Panc1 (cell line): Measurements from ENCODE around the gene TMEM182. TPM values are rescaled to one million over a fixed set of nuclear protein-coding genes. Genes with fewer than 3 reads are reported as not detected.

ENCODE experiments used
- ATAC-seq: fragments of 200-7000 bp; cut with Tn5 transposase; 2 replicates; pipeline ENCODE4 v1.9.1; 2020; ENCODE audit warnings: mild to moderate bottlenecking, moderate library complexity
- BruUV-seq: library from RNA; stranded (reverse); fragments of 400-500 nt; replicated peaks from 2 replicates; lab custom pipeline; 2021; lab: Mats Ljungman, UMichigan
- CTCF ChIA-PET: fragments of 300-600 bp; sonication (Branson Sonifier 250); formaldehyde crosslinking; loops from one replicate; lab custom pipeline; 2022; ENCODE audit warnings: antibody characterized with exemption; lab: Charles Lee
- POLR2A ChIA-PET: fragments of 300-600 bp; sonication (Branson Sonifier 250); formaldehyde crosslinking; loops from one replicate; lab custom pipeline; 2022; ENCODE audit warnings: antibody characterized with exemption; lab: Charles Lee
- DNase-seq: peaks from one replicate; pipeline ENCODE4 v3.0.0-alpha.2; 2010; ENCODE audit warnings: low read depth, low spot score
- H3K27ac ChIP-seq: 2 replicates; pipeline ENCODE4 v1.5.1; 2011; ENCODE audit warnings: mild to moderate bottlenecking, low read length, inconsistent platforms
- H3K27me3 ChIP-seq: fragments of 200-500 bp; sonication (Bioruptor generic); 2 replicates; pipeline ENCODE4 v1.6.0; 2014; ENCODE audit warnings: low read length, inconsistent platforms; ENCODE audit not compliant: control insufficient read depth, insufficient read depth
- H3K36me3 ChIP-seq: fragments of 200-500 bp; sonication (Bioruptor generic); 2 replicates; pipeline ENCODE4 v1.5.1; 2014; ENCODE audit warnings: inconsistent platforms, mild to moderate bottlenecking, low read length, moderate library complexity; ENCODE audit not compliant: control insufficient read depth, insufficient read depth
- H3K4me1 ChIP-seq: 2 replicates; pipeline ENCODE4 v1.5.1; 2011; ENCODE audit warnings: inconsistent platforms, mild to moderate bottlenecking, low read length, moderate library complexity; ENCODE audit not compliant: control insufficient read depth, insufficient read depth
- H3K4me3 ChIP-seq, 2 experiments: 2 replicates each; pipeline ENCODE4 v1.5.1; 2011 to 2012; ENCODE audit warnings: low read depth in 2 of 2, low read length in 2 of 2, mild to moderate bottlenecking in 2 of 2, inconsistent platforms in 1 of 2, moderate library complexity in 1 of 2
- H3K9me3 ChIP-seq: fragments of 200-500 bp; sonication (Bioruptor generic); 2 replicates; pipeline ENCODE4 v1.5.1; 2014; ENCODE audit warnings: low read depth, mild to moderate bottlenecking, inconsistent platforms, low read length, moderate library complexity; ENCODE audit not compliant: control insufficient read depth, insufficient read depth
- POLR2AphosphoS5 ChIP-seq: IDR thresholded peaks from 2 replicates; pipeline ENCODE4 v1.6.1; 2012; ENCODE audit warnings: mild to moderate bottlenecking, low read depth, low read length, moderate library complexity
- REST ChIP-seq, 2 experiments: IDR thresholded peaks; 2 replicates each; pipeline ENCODE4 v1.6.1; 2011 to 2012; ENCODE audit warnings: low read depth in 2 of 2, control low read depth in 1 of 2, low read length in 1 of 2, mild to moderate bottlenecking in 1 of 2, moderate library complexity in 1 of 2; ENCODE audit not compliant: insufficient read depth in 1 of 2
- SIN3A ChIP-seq: IDR thresholded peaks from 2 replicates; pipeline ENCODE4 v1.6.1; 2012; ENCODE audit warnings: low read depth, mild to moderate bottlenecking, low read length, moderate library complexity, borderline replicate concordance; ENCODE audit not compliant: insufficient read depth
- TCF7L2 ChIP-seq: IDR thresholded peaks from 2 replicates; pipeline ENCODE4 v1.6.1; 2011; ENCODE audit warnings: mild to moderate bottlenecking, low read depth, low read length, inconsistent platforms
- in situ Hi-C: cut with HindIII; loops from 2 replicates; pipeline ENCODE4 v1.10.0; 2016; ENCODE audit warnings: low sequenced_read_pairs, low pct_unique_long_range_greater_than_20kb
- intact Hi-C: fragments of 100-400 bp; cut with micrococcal nuclease; formaldehyde crosslinking; loops from one replicate; pipeline ENCODE4 v1.10.0; 2022; ENCODE audit not compliant: unreplicated experiment
- total RNA-seq: library from RNA; stranded (reverse); gene quantifications from one replicate; pipeline ENCODE4 v1.2.1, GENCODE V29; 2021; ENCODE audit not compliant: unreplicated experiment
- TF ChIP-seq, protein P1 (sequence below): fragments of 450-650 bp; IDR thresholded peaks from 2 replicates; pipeline ENCODE4 v1.5.1; 2017; ENCODE audit warnings: mild to moderate bottlenecking

The TMEM182 gene
- total RNA-seq, 1 experiment from 2014 or later, result 6.2 TPM

DNA sequence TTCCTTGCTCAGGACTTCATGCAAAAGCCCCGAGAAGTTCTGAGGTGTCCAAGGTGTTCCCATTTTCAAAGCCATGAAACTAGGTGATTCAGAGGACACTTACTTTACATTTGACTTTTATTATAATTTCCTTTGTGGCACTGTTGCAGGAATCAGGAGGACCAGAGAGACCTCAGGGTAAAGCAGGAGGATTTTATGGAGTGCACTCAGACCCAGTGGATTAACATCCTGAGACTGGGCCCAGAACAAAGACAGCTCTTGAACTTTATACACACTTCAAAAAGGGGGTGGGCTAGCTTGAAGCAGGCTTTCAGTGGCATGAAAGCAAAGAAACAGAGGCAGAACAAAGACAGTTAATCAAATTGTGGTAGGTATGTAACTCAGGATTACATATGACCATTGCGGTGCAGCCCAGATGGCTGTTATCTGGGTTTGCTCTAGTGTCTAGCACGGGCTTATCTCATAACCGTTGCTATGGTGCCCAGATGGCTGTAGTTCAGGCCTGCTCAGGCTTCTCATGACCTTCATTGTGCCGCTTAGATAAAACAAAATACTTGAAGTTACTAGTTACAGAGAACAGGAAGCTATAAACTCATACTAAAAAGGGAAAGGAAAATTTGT, 39.4 kb downstream of the TMEM182 start:
- DNase-seq, result no peak
- no peaks in the 10 kb centered on the region for H3K27me3 ChIP-seq
- TF ChIP-seq TCF7L2 (no peak), POLR2AphosphoS5 (no peak), SIN3A (no peak), REST (IDR thresholded peaks at IDR 0.05; ENCODE audit: insufficient read depth in 1 of 2, low read depth in 2 of 2, low read length in 1 of 2) (no peak)
- TF ChIP-seq, protein P1, sequence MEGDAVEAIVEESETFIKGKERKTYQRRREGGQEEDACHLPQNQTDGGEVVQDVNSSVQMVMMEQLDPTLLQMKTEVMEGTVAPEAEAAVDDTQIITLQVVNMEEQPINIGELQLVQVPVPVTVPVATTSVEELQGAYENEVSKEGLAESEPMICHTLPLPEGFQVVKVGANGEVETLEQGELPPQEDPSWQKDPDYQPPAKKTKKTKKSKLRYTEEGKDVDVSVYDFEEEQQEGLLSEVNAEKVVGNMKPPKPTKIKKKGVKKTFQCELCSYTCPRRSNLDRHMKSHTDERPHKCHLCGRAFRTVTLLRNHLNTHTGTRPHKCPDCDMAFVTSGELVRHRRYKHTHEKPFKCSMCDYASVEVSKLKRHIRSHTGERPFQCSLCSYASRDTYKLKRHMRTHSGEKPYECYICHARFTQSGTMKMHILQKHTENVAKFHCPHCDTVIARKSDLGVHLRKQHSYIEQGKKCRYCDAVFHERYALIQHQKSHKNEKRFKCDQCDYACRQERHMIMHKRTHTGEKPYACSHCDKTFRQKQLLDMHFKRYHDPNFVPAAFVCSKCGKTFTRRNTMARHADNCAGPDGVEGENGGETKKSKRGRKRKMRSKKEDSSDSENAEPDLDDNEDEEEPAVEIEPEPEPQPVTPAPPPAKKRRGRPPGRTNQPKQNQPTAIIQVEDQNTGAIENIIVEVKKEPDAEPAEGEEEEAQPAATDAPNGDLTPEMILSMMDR, result no peak
- in situ Hi-C loops, result no loop called here
- H3K4me3 ChIP-seq, result no peak overlapping the region
- intact Hi-C loops, result no loop called here
- CTCF ChIA-PET, result no interaction called here
- no peaks in the 10 kb centered on the region for H3K36me3 ChIP-seq
- H3K27ac ChIP-seq, result no peak overlapping the region
- no TSS peak for BruUV-seq
- no peaks in the 10 kb centered on the region for H3K4me1 ChIP-seq
- ATAC-seq, result no peak
- H3K9me3 ChIP-seq, result peaks cover 19% of the 10 kb centered on the region
- POLR2A ChIA-PET, result no interaction called here

- CTCF ChIA-PET, result interaction anchor here (0.8 kb wide), 1 partner anchor 211 kb away, joined by 3 read pairs; no protein-coding TSS in a partner anchor
- Histone ChIP-seq H3K4me1 (no peaks in the 10 kb centered on the region), H3K9me3 (peaks cover 19% of the 10 kb centered on the region), H3K27ac (no peak overlapping the region), H3K4me3 (no peak overlapping the region), H3K36me3 (no peaks in the 10 kb centered on the region), H3K27me3 (no peaks in the 10 kb centered on the region)
- ATAC-seq, result no peak
- intact Hi-C loops (no loop called here), in situ Hi-C loops (no loop called here)
- no TSS peak for BruUV-seq
- TF ChIP-seq POLR2AphosphoS5, result no peak
- TF ChIP-seq REST (IDR thresholded peaks at IDR 0.05; ENCODE audit: insufficient read depth in 1 of 2, low read depth in 2 of 2, low read length in 1 of 2), result no peak
- TF ChIP-seq, protein P1, result no peak
- no peak for TF ChIP-seq SIN3A
- no peak for TF ChIP-seq TCF7L2
- no peak for DNase-seq
- POLR2A ChIA-PET, result no interaction called here
Measured at GRCh38 chr2:102801858-102802699, 40.2 kb downstream of the TMEM182 start.
